Transverse colon (tissue), 4 donors: Measurements from ENCODE around the gene HAO1. TPM values are rescaled to one million over a fixed set of nuclear protein-coding genes. Genes with fewer than 3 reads are reported as not detected.

Source experiments
- DNase-seq: peaks from one replicate; pipeline ENCODE4 v3.0.0-alpha.2; 2019
- H3K27ac ChIP-seq, 4 donors: fragments of 200-600 bp; sonication (generic); 2 replicates each; pipeline ENCODE4 v1.5.1; 2016 to 2018; ENCODE audit warnings: inconsistent platforms in 4 of 4
- H3K27me3 ChIP-seq: fragments of 200-600 bp; sonication (generic); 2 replicates; pipeline ENCODE4 v1.5.1; 2017; ENCODE audit warnings: inconsistent platforms
- H3K36me3 ChIP-seq, 4 donors: fragments of 200-600 bp; sonication (generic); 2 replicates each; pipeline ENCODE4 v1.5.1; 2017 to 2019; ENCODE audit warnings: inconsistent platforms in 4 of 4
- H3K4me1 ChIP-seq, 4 donors: fragments of 200-600 bp; sonication (generic); 2 replicates each; pipeline ENCODE4 v1.5.1; 2017 to 2020; ENCODE audit warnings: inconsistent platforms in 4 of 4
- H3K4me3 ChIP-seq, 4 donors: fragments of 200-600 bp; sonication (generic); 1 replicate in 1 of 4; 2 replicates in 3 of 4; pipeline versions ENCODE4 v1.5.1 to v1.6.1; 2017 to 2019; ENCODE audit warnings: inconsistent platforms in 4 of 4
- H3K9me3 ChIP-seq, 2 donors: fragments of 200-600 bp; sonication (generic); 2 replicates each; pipeline ENCODE4 v1.5.1; 2017 to 2019; ENCODE audit warnings: inconsistent platforms in 2 of 2
- EP300 ChIP-seq: sonication (generic); formaldehyde crosslinking; IDR thresholded peaks from one replicate; pipeline ENCODE4 v1.6.1; 2017; ENCODE audit warnings: antibody characterized with exemption, low read depth
- POLR2A ChIP-seq: fragments of 450-650 bp; IDR thresholded peaks from one replicate; pipeline ENCODE4 v1.6.1; 2016; ENCODE audit warnings: antibody characterized with exemption, mild to moderate bottlenecking, moderate library complexity
- POLR2AphosphoS5 ChIP-seq, 3 donors: sonication (generic); formaldehyde crosslinking; IDR thresholded peaks; one replicate each; pipeline ENCODE4 v1.6.1; 2016; ENCODE audit warnings: antibody characterized with exemption in 3 of 3
- WGBS, 2 donors: methylation state at CpG; one replicate each; pipeline ENCODE4 v1.1.5; 2018; ENCODE audit warnings: low coverage in 1 of 2; 5-methylcytosine and 5-hydroxymethylcytosine counted together
- in situ Hi-C, 4 donors: fragments of 200-750 bp; cut with MboI; loops; one replicate each; pipeline versions ENCODE4 v1.15.0 to v1.15.1; 2017; ENCODE audit warnings: low sequenced_read_pairs in 3 of 4, low pct_ligation_motif_present in 1 of 4, low pct_unique_long_range_greater_than_20kb in 1 of 4
- intact Hi-C: fragments of 100-400 bp; cut with DNase I; formaldehyde crosslinking; loops from one replicate; pipeline ENCODE4 v1.15.1; 2023; ENCODE audit warnings: low total_unique reads
- total RNA-seq, 4 donors: library from RNA; depleted of rRNA; stranded (reverse); fragments of >200 nt; gene quantifications; one replicate each; pipeline ENCODE4 v1.1.0, GENCODE V29; 2016
- TF ChIP-seq, protein P1 (sequence below), 5 experiments: fragments of 200-600 bp in 3 of 5; fragments of 450-650 bp in 2 of 5; sonication (generic) in 3 of 5; IDR thresholded peaks; 1 replicate in 2 of 5; 2 replicates in 3 of 5; pipeline ENCODE4 v1.5.1; 2016 to 2017; ENCODE audit warnings: antibody characterized with exemption in 5 of 5, inconsistent platforms in 3 of 5, mild to moderate bottlenecking in 2 of 5, moderate library complexity in 1 of 5

HAO1 gene
- total RNA-seq, 4 donors from 2014 or later, result not detected

DNA sequence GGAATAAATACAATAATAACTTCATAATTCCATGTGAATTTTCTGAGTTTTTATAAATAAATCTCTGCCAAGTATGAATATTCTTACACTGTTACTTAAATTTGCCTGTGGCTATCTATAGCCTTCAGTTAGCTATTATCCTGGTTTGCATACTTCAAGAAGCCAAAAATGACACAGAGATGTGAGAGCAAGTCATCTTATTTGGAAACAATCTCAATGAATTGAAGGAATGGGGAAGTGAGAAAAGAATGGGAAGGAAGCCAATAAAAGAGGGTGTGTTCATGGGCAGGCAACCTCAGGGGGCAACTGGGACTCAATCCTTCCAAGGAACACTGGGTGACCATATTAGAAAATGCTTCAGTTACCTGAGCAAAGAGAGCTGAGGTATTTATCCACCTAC, 9.9 kb downstream of the HAO1 start:
- Histone ChIP-seq H3K36me3 (no peaks in the 10 kb centered on the region), H3K27ac (no peak overlapping the region), H3K4me3 (no peak overlapping the region), H3K27me3 (no peaks in the 10 kb centered on the region), H3K4me1 (no peaks in the 10 kb centered on the region), H3K9me3 (no peaks in the 10 kb centered on the region)
- intact Hi-C loops, result no loop called here
- in situ Hi-C loops, result loop anchor here in 1 of 4 donors (25.0 kb wide), 1 partner anchor 782 kb away; no protein-coding TSS in a partner anchor
- no peak for DNase-seq
- no peak for TF ChIP-seq EP300
- TF ChIP-seq, protein P1, sequence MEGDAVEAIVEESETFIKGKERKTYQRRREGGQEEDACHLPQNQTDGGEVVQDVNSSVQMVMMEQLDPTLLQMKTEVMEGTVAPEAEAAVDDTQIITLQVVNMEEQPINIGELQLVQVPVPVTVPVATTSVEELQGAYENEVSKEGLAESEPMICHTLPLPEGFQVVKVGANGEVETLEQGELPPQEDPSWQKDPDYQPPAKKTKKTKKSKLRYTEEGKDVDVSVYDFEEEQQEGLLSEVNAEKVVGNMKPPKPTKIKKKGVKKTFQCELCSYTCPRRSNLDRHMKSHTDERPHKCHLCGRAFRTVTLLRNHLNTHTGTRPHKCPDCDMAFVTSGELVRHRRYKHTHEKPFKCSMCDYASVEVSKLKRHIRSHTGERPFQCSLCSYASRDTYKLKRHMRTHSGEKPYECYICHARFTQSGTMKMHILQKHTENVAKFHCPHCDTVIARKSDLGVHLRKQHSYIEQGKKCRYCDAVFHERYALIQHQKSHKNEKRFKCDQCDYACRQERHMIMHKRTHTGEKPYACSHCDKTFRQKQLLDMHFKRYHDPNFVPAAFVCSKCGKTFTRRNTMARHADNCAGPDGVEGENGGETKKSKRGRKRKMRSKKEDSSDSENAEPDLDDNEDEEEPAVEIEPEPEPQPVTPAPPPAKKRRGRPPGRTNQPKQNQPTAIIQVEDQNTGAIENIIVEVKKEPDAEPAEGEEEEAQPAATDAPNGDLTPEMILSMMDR (IDR thresholded peaks at IDR 0.05), result no peak
- TF ChIP-seq POLR2A, result no peak
- no peak for TF ChIP-seq POLR2AphosphoS5 (IDR thresholded peaks at IDR 0.05)

- intact Hi-C loops (no loop called here), in situ Hi-C loops (loop anchor here in 1 of 4 donors (25.0 kb wide), 1 partner anchor 786 kb away; no protein-coding TSS in a partner anchor)
- no peak for TF ChIP-seq POLR2A
- no peak for TF ChIP-seq EP300
- TF ChIP-seq, protein P1 (IDR thresholded peaks at IDR 0.05), result peak in 4 of 5 experiments; percentile 14 to 23 (median 22)
- TF ChIP-seq POLR2AphosphoS5 (IDR thresholded peaks at IDR 0.05), result no peak
- Histone ChIP-seq H3K9me3 (no peaks in the 10 kb centered on the region), H3K27me3 (no peaks in the 10 kb centered on the region), H3K4me3 (no peak overlapping the region), H3K36me3 (no peaks in the 10 kb centered on the region), H3K4me1 (no peaks in the 10 kb centered on the region), H3K27ac (no peak overlapping the region)
- DNase-seq, result no peak
- WGBS, 2 donors, result 11 to 33% methylated on average over 1 of the region's 1 CpG
Observed at GRCh38 chr20:7926767-7927166, 13.5 kb downstream of the HAO1 start.

DNA sequence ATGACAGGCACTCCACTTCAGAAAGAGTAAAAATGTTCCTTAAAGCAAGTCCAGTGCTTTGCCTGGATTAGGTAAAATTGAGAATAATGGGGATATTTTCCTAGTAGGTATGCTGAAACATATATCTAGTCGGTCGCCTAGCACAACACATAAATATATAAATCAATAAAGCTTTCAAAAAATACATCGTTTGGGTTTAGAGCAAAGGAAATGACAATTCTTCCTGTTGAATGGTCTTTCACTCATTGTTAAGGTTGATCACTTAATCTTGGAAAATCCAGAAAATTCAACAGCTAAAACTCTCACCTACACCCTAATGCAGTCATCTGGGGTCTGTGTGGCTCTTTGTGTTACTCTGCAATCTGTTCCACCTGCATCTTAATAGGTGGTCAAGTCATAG, 13.9 kb downstream of the HAO1 start:
- Histone ChIP-seq H3K9me3 (no peaks in the 10 kb centered on the region), H3K36me3 (no peaks in the 10 kb centered on the region), H3K27me3 (no peaks in the 10 kb centered on the region), H3K4me1 (no peaks in the 10 kb centered on the region), H3K27ac (no peak overlapping the region), H3K4me3 (no peak overlapping the region)
- 61 to 63% methylated on average over 2 to 3 of the region's 3 CpGs for WGBS, 2 donors
- TF ChIP-seq EP300 (no peak), POLR2A (no peak), POLR2AphosphoS5 (IDR thresholded peaks at IDR 0.05) (no peak)
- TF ChIP-seq, protein P1 (IDR thresholded peaks at IDR 0.05), result no peak
- intact Hi-C loops (no loop called here), in situ Hi-C loops (loop anchor here in 1 of 4 donors (25.0 kb wide), 1 partner anchor 786 kb away; no protein-coding TSS in a partner anchor)
- no peak for DNase-seq

- no peaks in the 10 kb centered on the region for H3K36me3 ChIP-seq
- H3K9me3 ChIP-seq, result no peaks in the 10 kb centered on the region
- 24 to 48% methylated on average over 3 of the region's 3 CpGs for WGBS, 2 donors
- no peak overlapping the region for H3K27ac ChIP-seq
- intact Hi-C loops (no loop called here), in situ Hi-C loops (loop anchor here in 1 of 4 donors (25.0 kb wide), 1 partner anchor 788 kb away; no protein-coding TSS in a partner anchor)
- H3K4me3 ChIP-seq, result no peak overlapping the region
- no peaks in the 10 kb centered on the region for H3K27me3 ChIP-seq
- TF ChIP-seq, protein P1 (IDR thresholded peaks at IDR 0.05), result no peak
- TF ChIP-seq EP300 (no peak), POLR2AphosphoS5 (IDR thresholded peaks at IDR 0.05) (peak in 2 of 3 donors; percentile 17 to 23)
- no peak for DNase-seq
- no peaks in the 10 kb centered on the region for H3K4me1 ChIP-seq
Observed at GRCh38 chr20:7924692-7925091, 15.6 kb downstream of the HAO1 start.
